NCI-H526 (cell line): ENCODE measurements around the gene FAM171A1.
"Not testable (repeated sequence)": the region's sequence is repeated elsewhere in the genome, so short reads cannot be mapped to it uniquely, and the experiment has no call there.

ENCODE experiments used
- DNase-seq, 2 experiments: peaks; one replicate each; lab custom pipeline; 2025; lab: John Stamatoyannopoulos, UW

Gene FAM171A1

DNA sequence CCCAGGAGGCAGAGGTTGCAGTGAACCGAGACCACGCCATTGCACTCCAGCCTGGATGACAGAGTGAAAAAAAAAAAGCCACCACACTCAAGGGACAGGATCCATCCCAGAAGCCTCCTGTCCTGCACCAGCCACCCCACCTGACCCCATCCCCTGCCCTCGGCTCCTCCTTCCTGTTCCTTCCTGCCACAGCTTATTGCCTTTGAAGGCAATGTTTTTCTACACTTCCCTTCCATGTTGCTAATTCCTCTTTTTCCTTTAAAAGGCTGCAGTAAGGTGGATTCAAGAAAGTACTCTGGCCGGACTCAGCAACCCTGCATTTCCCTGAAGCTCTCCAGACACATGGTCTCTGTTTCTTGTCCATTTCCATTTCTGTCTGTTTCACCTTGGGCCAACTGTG is 80.9 kb downstream of the FAM171A1 start:
- no peak for DNase-seq

- no peak for DNase-seq
Observed at GRCh38 chr10:15280974-15281373, 90.1 kb downstream of the FAM171A1 start.

DNA sequence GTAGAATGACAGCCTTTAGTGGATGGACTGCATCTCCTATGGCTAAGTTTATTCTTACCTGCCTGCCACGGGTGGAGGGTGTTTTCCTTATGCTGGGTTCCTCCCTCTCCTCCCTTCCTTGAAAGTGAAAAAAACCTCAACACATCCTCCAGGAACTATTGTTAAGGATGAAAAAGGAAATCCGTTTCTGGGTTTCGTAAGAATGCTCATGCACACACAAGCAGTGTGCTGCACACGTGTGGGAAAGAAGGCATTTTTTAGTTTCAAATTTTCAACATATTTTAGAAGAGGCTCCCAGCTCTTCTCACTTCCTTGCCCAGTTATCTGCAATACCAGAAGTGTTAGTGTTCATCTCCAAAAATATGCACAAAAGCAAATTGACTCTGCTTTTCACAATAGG is 90.6 kb downstream of the FAM171A1 start:
- no peak for DNase-seq

- no peak for DNase-seq
Observed at GRCh38 chr10:15279236-15279635, 91.9 kb downstream of the FAM171A1 start.

GRCh38 chr10:15278786-15279185 is 92.3 kb downstream of the FAM171A1 start:
- no peak for DNase-seq

DNA sequence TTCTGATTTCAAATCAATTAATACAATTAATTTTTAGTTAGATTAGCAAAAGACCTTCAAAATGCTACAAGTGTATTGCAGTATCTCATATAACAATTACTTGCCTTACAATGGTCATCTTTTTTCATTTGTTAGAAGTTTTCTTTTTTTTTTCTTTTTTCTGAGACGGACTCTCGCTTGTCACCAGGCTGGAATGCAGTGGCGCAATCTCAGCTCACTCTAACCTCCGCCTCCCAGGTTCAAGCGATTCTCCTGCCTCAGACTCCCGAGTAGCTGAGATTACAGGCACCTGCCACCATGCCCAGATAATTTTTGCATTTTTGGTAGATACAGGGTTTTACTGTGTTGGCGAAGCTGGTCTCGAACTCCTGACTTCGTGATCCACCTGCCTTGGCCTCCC is 95.0 kb downstream of the FAM171A1 start:
- DNase-seq, result not testable (repeated sequence)

- not testable (repeated sequence) for DNase-seq
Observed at GRCh38 chr10:15269838-15270237, 101.3 kb downstream of the FAM171A1 start.

DNA sequence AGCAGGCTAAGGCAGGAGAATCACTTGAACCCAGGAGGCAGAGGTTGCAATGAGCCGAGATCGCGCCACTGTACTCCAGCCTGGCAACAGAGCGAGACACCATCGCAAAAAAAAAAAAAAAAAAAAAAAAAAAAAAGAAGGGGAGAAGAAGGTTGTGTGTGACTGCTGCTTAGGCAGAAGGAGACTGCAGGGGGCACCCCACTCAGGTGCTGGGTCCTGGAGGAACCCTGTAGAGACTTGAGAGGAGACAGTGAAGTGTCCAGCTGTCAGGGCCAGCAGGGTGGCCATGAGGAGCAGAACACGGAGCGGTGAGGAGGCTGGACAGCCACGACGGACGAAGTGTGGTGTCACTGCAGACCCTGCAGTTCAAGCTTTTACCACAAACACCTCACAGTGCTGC is 103.6 kb downstream of the FAM171A1 start:
- no peak for DNase-seq

DNA sequence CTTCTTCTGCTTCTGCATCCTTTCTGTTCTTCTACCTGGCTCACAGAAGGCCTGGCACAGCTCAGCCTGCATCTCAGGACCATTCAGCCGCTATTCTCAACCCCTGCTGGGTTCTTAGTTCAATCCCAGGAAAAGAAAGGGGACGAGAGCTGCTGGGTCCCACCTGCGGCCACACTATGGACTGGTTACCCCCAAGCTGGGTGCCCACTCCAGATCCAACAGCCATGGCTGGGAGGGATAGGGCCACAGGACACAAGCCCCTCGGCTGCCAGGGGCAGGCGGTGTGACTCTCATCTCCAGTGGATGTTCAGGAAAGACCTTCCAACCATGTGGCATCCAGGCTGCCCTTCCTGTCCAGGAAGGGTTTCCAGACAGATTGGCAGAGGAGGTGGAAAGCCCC is 105.0 kb downstream of the FAM171A1 start:
- no peak for DNase-seq

DNA sequence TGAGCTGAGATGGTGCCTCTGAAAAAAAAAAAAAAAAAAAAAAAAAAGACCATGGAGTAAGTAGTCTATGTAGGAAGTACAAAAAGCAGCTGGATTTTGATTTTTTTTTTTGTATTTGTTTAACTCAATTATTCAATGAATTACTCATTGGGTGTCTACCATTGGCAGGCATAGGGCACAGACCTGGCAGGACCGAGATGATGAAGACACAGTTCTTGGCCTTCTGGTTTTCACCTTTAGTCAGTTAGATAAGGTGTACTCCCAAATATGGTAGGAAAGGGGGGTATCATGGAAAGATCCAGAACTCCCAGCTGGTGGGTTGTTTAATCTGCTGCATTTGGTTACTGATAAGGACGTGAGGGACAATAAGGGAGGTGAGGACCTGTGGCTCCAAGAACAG is 105.5 kb downstream of the FAM171A1 start:
- no peak for DNase-seq

DNA sequence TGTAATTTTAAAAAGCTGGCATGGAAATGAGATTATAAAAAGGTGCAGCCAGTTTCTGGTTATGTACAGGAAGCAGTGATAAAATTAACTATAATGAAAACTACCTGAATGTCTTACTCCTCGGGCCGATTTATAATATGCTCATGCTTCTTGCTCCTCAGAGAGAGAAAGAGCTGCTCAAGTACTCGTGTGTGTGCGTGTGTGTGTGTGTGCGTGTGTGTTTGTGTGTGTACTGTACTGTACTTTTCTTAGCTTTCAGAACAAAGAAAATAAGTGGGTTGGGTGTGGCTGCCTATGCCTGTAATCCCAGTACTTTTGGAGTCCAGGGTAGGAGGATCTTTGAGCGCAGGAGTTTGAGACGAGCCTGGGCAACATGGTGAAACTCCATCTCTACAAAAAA is 106.0 kb downstream of the FAM171A1 start:
- no peak for DNase-seq

DNA sequence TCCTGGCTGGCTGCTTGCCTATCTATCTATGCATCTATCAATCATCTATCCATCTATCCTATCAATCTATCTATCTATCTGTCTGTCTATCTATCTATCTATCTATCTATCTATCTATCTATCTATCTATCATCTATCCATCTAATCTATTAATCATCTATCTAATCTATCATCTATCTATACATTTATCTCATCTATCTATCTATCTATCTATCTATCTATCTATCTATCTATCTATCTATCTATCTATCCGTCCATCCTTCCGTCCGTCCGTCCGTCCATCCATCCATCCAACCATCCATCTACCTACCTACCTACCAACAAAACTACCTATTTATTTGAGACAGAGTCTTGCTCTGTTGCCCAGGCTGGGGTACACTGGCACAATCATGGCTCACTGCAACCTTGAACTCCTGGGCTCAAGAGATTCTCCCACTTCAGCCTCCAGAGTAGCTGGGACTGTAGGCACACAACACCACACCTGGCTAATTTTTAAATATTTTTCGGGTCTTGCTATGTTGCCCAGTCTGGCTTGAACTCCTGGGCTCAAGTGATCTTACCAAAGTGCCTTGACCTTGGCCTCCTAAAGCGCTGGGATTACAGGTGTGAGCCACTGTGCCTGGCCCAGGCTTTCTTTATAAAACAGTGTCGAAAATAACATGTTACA is 107.3 kb downstream of the FAM171A1 start:
- no peak for DNase-seq

GRCh38 chr10:15262036-15262713 is 108.9 kb downstream of the FAM171A1 start:
- peak in 1 of 2 experiments; percentile 7 for DNase-seq

GRCh38 chr10:15259136-15259535 is 112.0 kb downstream of the FAM171A1 start:
- no peak for DNase-seq

- DNase-seq, result no peak
Observed at GRCh38 chr10:15258255-15258654, 112.8 kb downstream of the FAM171A1 start.

- no peak for DNase-seq
Observed at GRCh38 chr10:15255961-15256360, 115.1 kb downstream of the FAM171A1 start.

- peak; percentile 58 to 79 for DNase-seq
Observed at GRCh38 chr10:15254808-15255648, 116.1 kb downstream of the FAM171A1 start.

- DNase-seq, result no peak
Observed at GRCh38 chr10:15253951-15254807, 116.9 kb downstream of the FAM171A1 start.

DNA sequence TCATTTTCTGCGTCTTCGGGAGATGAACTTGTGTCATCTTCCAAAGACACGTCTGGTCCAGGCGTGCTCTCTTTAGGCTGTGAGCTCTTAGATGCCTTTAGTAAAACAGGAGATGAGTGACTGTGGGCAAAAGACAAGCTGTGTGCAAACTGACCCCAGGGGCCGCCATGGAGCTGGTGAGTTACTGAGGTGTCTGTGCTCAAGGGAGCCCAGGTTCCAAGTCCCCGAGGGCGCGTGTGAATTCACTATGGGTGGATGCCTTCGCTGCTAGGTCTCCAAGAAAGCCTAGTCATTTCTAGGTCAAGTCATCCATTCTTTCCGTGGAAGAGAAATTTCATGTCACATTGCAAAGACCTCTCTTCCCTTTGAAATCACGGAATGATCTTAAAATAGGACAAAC is 118.7 kb downstream of the FAM171A1 start:
- no peak for DNase-seq

GRCh38 chr10:15251791-15252380 is 119.2 kb downstream of the FAM171A1 start:
- DNase-seq, result no peak

DNA sequence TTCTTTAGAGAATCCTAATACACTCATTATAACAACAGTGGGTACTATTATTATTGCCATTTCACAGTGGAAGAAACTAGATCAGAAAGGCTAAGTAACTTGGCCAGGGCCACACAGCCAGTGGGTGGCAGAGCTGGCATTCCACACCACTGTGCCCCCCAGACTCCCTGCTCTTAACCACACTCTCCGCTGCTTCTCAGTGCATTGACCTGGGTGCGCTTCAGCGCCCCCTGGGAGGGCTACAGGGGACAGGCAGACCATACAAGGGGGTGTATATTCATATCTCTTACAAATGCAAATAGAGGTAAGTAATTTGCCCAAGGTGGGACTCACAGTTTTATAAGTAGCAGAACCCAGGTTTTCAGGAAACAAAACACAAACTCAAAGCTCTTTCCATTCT is 125.6 kb downstream of the FAM171A1 start:
- DNase-seq, result peak in 1 of 2 experiments; percentile 15
